ENCODE data around the gene RNF213. TPM values are rescaled to one million over a fixed set of nuclear protein-coding genes. Genes with fewer than 3 reads are reported as not detected.

Gene RNF213
- total and polyA plus RNA-seq, 2 of the 8 experiments (the other 6 are each of a cell fraction or from before 2014, with no cell fraction given), result 33.8 to 62.8 TPM

DNA sequence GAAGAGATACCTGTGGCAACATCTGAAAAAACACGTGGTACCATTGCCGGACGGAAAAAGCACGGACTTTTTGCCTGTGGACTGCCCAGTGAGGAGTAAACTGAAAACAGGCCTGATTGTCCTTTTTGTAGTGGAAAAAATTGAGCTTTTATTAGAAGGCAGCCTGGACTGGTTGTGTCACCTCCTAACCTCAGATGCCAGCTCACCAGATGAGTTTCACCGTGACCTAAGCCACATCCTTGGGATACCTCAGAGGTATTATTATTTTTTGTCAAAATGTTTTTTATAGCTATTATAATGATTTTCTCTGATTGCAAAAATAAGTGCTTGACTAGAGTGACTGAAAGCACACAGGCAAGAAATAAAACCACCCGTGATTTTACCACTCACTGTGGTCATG, 34.9 kb downstream of the RNF213 start (continued):
- TF ChIP-seq POLR2AphosphoS5 (IDR thresholded peaks at IDR 0.05; ENCODE audit: low read depth, low read length) (no peak), BRCA1 (IDR thresholded peaks at IDR 0.05; ENCODE audit: low read depth, low read length) (no peak), KDM4A (IDR thresholded peaks at IDR 0.05; ENCODE audit: low read depth, low read length, severe bottlenecking) (no peak), MAX (IDR thresholded peaks at IDR 0.05) (no peak)

All from H1 (cell line).